Measurements from ENCODE around the gene LEUTX.
"Not testable (repeated sequence)": the region's sequence is repeated elsewhere in the genome, so short reads cannot be mapped to it uniquely, and the experiment has no call there.

LEUTX gene

DNA sequence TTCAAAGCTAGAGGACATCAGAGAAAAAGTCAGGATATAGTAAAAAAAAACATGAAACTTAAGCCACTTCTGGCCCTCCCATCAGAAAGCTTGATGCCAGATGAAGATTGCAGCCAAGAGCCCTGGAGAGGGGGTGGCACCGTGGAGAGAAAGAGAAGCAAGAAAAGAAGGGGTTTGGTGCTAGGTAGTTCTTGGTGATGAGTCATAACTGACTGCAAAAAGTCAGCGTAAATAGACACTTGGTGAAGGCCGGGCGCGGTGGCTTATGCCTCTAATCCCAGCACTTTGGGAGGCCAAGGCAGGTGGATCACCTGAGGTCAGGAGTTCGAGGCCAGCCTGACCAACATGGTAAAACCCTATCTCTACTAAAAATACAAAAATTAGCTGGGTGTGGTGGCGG lies 30.0 kb downstream of the LEUTX start:
- not testable (repeated sequence) for ATAC-seq, H3K36me3 Mint-ChIP-seq, H3K4me1 Mint-ChIP-seq, H3K27ac Mint-ChIP-seq, H3K4me3 Mint-ChIP-seq, H3K9me3 Mint-ChIP-seq
- H3K27me3 Mint-ChIP-seq: peaks cover 22% of the 10 kb centered on the region

DNA sequence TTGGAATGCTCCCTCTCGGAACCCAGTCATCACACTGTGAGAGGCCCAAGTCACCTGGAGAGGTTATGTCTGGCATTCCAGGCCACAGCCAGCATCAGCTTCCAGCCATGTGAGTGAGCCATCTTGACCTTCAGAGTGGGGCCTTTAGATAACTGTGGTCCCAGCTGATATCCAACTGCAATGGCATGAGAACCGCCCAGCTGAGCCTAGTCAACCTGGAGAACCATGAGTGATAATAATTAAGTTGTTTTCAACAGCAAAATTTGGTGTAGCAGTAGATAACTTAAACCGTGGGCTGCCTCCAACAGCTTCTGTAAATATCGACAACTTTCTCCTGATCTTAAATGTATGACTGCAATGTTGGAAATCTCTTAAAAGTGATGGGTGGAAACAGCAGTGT lies 30.7 kb downstream of the LEUTX start:
- ATAC-seq: no peak
- Mint-ChIP-seq H3K9me3 (peaks cover 2% of the 10 kb centered on the region), H3K27me3 (peaks cover 15% of the 10 kb centered on the region), H3K4me1 (no peaks in the 10 kb centered on the region), H3K27ac (no peak overlapping the region), H3K36me3 (peaks cover 6% of the 10 kb centered on the region), H3K4me3 (no peak overlapping the region)

DNA sequence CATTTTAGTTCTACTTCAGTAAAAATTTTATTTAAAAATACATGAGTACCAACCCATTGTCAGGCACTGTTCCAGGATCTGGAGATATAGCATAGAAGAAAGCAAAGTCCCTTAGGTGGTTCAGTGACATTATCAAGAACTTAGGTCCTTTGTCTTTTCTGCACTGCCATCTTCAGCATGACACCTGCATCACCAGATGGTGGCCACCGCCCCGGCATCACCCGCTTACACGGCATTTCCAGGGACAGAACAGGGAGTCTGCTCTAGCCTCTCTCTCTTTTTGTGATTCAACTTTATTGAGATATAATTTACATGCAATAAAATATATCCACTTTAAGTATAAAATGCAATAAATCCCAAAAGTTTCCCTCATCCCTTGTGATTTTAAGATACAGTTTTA lies 31.8 kb downstream of the LEUTX start:
- no peaks in the 10 kb centered on the region for H3K4me1 Mint-ChIP-seq
- H3K27me3 Mint-ChIP-seq: peaks cover 9% of the 10 kb centered on the region
- no peak overlapping the region for H3K27ac Mint-ChIP-seq
- peaks cover 6% of the 10 kb centered on the region for H3K36me3 Mint-ChIP-seq
- H3K9me3 Mint-ChIP-seq: peaks cover 2% of the 10 kb centered on the region
- H3K4me3 Mint-ChIP-seq: no peak overlapping the region
- no peak for ATAC-seq

DNA sequence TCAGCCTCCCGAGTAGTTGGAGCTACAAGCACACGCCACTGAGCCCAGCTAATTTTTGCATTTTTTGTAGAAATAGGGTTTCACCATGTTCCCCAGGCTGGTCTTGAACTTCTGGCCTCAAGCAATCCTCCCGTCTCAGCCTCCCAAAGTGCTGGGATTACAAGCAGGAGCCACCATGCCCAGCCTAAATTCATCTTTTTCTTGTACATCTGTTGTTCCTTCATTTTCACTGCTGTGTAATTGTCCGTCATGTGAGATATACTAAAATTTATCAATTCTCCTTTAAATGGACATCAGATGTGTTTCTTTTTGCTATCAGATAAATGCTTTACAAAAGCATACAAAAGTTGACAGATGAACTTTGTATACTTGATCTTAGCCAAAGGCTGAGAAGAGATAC lies 32.4 kb downstream of the LEUTX start:
- Mint-ChIP-seq H3K4me1 (peaks cover 5% of the 10 kb centered on the region), H3K9me3 (peaks cover 2% of the 10 kb centered on the region), H3K27ac (no peak overlapping the region), H3K4me3 (no peak overlapping the region), H3K27me3 (peaks cover 2% of the 10 kb centered on the region), H3K36me3 (peaks cover 11% of the 10 kb centered on the region)
- no peak for ATAC-seq

DNA sequence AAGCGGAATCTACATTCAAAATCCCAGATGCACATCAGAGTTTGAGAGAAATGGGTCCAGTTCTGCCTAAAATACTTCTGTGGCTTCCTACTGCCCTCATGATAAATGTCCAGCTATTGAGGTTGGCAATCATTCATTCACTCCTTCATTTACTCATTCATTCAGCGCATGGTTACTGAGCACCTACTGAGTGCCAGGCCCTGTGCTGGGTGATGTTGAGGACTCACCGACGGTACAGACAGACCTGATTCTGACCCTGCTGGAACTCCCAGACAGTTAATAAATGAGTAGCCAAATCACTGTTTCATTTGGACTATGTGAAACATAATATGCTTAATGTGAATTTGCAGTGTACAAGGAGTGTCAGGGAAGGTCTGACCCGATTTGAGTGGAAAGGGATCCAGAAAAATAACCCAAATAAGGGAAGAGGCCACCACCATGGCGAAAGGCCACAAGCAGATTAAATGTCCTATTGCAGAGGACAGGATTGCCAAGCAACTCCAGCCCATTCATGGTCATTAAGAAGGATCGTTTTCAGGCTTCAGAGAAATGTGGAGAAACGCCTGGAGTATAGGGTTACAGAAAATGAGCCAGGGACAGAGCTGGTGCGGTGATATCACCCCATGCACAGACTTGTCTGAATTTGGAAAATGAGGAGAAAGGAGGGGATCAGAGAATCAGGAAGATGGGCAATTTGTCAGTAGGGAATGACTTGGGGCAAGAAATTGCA lies 34.8 kb downstream of the LEUTX start:
- peaks cover 18% of the 10 kb centered on the region for H3K4me1 Mint-ChIP-seq
- no peaks in the 10 kb centered on the region for H3K9me3 Mint-ChIP-seq
- no peak overlapping the region for H3K27ac Mint-ChIP-seq
- H3K27me3 Mint-ChIP-seq: no peaks in the 10 kb centered on the region
- H3K4me3 Mint-ChIP-seq: no peak overlapping the region
- no peak for ATAC-seq
- H3K36me3 Mint-ChIP-seq: peaks cover 25% of the 10 kb centered on the region

DNA sequence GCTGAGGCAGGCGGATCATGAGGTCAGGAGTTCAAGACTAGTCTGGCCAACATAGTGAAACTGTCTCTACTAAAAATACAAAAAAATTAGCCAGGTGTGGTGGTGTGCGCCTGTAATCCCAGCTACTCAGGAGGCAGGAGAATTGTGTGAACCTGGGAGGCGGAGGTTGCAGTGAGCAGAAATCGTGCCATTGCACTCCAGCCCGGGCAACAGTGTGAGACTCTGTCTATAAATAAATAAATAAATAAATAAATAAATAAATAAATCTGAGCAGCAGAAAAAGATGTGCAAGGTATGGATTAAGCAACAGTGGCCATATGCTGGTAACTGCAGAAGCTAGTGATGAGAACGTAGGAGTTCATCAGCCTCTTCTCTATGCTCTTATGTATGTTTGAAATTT lies 35.5 kb downstream of the LEUTX start:
- H3K36me3 Mint-ChIP-seq: peaks cover 25% of the 10 kb centered on the region
- H3K27ac Mint-ChIP-seq, H3K4me3 Mint-ChIP-seq, H3K9me3 Mint-ChIP-seq, H3K27me3 Mint-ChIP-seq, ATAC-seq: not testable (repeated sequence)
- peaks cover 25% of the 10 kb centered on the region for H3K4me1 Mint-ChIP-seq

DNA sequence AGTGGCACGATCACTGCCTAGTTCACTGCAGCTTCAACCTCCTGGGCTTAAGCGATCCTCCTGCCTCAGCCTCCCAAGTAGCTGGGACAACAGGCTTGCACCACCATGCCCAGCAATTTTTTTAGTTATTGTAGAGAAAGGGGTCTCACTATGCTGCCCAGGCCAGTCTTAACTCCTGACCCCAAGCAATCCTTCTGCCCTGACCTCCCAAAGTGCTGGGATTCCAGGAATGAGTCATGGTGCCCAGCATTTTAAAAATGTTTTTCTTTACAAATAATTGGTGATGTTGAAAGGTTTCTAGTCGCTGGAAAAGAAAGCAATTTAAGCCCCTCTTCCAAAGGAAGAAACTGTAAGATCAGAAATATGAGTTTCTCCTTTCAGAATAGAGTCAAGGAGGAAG lies 35.9 kb downstream of the LEUTX start:
- Mint-ChIP-seq H3K36me3 (peaks cover 25% of the 10 kb centered on the region), H3K9me3 (no peaks in the 10 kb centered on the region), H3K27ac (no peak overlapping the region), H3K4me1 (peaks cover 30% of the 10 kb centered on the region), H3K27me3 (no peaks in the 10 kb centered on the region), H3K4me3 (no peak overlapping the region)
- ATAC-seq: no peak

DNA sequence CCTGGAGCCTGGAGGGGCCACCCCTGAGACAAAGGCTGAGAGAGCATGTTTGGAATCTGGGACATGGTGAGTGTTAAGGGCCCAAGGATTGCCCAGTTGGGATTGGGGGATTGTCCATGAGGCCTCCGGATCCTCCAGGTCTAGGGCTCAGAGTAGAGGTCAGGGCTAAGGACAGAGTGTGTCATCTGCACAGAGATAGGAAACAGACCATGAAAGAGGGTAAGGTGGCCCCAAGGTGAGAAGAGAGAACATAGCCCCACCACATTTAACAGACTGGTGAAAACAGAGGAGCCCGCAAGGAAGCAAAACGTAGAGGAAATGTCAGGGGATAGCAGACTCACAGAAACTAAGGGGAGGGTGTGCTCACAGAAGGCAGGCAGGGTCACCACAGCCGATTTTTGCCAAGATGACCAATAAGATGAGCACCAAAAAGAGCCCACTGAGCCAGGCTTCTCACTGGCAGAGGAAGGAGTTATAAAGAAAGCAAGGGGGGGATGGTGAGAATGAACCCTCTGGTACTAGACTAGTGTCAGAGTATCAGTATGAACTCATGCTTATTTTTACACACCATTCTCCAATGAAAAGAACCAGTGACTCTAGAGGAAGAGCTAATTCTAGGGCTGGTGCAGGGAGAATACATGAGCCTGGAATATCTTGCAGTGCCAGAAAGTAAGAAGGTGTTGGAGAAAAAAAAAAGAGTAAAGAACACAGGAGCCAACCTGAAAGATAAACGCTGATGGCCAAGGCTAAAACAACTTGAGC lies 37.8 kb downstream of the LEUTX start:
- peaks cover 31% of the 10 kb centered on the region for H3K36me3 Mint-ChIP-seq
- ATAC-seq: no peak
- H3K27ac Mint-ChIP-seq: peak overlapping the region; percentile 55
- no peaks in the 10 kb centered on the region for H3K27me3 Mint-ChIP-seq
- H3K9me3 Mint-ChIP-seq: no peaks in the 10 kb centered on the region
- H3K4me3 Mint-ChIP-seq: no peak overlapping the region
- peaks cover 37% of the 10 kb centered on the region for H3K4me1 Mint-ChIP-seq

DNA sequence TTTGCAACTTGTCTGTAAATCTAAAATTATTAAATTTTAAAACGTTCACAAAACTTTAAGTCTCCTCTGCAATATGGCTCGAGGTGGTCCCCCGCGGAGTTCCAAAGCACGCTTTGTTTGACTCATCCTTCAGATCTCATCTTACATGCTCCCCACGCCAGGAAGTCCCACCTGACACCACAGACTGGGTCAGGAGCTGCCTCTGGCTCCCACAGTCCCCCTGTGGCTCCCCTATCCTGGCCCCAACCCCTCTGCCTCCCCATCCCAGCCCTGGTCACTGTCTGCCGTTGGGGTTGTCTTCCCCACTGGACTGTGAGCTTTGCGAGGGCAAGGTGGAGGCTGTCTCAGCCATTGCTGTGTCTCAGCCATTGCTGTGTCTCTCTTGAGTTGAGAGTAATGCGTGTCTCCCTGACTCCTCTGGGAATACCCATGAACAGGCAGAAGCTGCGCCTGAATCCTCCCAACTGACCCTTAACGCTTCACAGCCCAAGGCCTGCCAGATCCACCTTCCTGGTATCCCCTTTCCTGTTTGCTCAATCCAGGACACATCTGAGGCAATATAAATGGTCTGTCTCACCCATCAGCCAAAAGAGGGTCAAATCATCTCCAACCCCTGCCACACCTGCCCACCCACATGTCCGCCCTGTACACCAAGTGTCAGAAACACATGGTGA lies 39.4 kb downstream of the LEUTX start:
- H3K36me3 Mint-ChIP-seq: peaks cover 31% of the 10 kb centered on the region
- H3K27me3 Mint-ChIP-seq: no peaks in the 10 kb centered on the region
- H3K4me1 Mint-ChIP-seq: peaks cover 37% of the 10 kb centered on the region
- no peak overlapping the region for H3K4me3 Mint-ChIP-seq
- ATAC-seq: peak; percentile 29
- peak overlapping the region; percentile 84 for H3K27ac Mint-ChIP-seq
- no peaks in the 10 kb centered on the region for H3K9me3 Mint-ChIP-seq

DNA sequence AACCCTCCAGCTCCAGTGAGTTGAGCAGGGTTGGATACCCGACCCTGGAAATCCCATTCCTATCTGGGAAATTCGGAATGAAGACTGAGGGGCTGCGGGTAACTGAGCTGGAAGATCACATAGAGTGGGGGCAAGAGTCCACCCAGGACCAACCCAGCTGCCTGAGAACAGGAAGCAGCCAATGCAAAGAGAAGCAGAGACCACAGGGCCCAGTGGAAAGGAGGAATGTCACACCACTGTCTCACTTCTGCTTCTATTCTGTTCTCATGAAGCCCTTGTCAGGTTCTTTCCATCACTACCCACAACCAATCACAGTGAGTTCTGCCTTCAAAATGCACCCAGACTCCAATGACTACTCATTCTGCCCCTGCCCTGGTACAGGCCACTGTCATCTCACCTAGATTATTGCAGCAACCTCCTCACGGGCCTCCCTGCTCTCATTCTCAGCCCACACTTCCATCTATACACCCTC lies 40.0 kb downstream of the LEUTX start:
- peaks cover 37% of the 10 kb centered on the region for H3K4me1 Mint-ChIP-seq
- H3K9me3 Mint-ChIP-seq: no peaks in the 10 kb centered on the region
- ATAC-seq: peak; percentile 98
- peak overlapping the region; percentile 84 for H3K27ac Mint-ChIP-seq
- H3K36me3 Mint-ChIP-seq: peaks cover 26% of the 10 kb centered on the region
- H3K4me3 Mint-ChIP-seq: no peak overlapping the region
- H3K27me3 Mint-ChIP-seq: no peaks in the 10 kb centered on the region

DNA sequence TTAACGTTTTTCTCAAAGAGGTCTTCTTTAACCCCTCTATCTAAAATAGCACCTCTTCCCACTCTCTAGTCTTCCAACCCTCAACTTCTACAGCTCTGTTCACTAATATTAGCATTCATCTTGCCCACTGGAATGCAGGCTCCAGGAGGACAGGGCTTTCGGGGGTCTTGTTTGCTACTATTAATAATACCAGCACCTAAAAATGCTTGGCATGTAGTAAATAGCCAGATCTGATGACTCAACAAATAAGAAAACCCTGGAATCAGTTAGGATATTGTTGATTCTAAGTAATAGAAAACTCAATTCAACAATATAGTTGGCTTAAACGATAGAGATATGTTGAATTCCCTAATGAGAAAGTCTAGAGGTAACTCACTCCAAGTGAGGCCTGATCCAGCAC lies 41.1 kb downstream of the LEUTX start:
- Mint-ChIP-seq H3K36me3 (peaks cover 25% of the 10 kb centered on the region), H3K27ac (peak overlapping the region; percentile 84), H3K4me3 (no peak overlapping the region), H3K4me1 (peaks cover 37% of the 10 kb centered on the region), H3K9me3 (no peaks in the 10 kb centered on the region), H3K27me3 (no peaks in the 10 kb centered on the region)
- ATAC-seq: no peak

DNA sequence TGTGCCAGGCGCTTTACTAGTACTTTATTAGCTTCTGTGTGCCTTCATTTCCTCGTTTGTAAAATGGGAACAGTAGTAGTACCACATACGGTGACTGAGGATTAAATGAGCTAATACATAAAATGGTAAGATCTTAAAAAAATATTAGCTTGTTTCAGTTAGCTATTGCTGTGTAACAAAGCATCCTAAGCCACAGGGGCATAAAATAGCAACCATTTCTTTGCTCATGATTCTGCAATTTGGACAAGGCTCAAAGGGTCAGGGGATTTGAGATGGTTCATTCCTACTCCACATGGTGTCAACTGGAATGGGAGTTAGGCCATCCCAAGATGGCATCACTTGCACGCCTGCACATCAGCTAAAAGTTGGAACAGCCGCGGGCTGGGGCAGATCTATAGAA lies 42.0 kb downstream of the LEUTX start:
- Mint-ChIP-seq H3K27me3 (no peaks in the 10 kb centered on the region), H3K36me3 (peaks cover 24% of the 10 kb centered on the region), H3K4me1 (peaks cover 36% of the 10 kb centered on the region), H3K27ac (no peak overlapping the region), H3K9me3 (no peaks in the 10 kb centered on the region), H3K4me3 (no peak overlapping the region)
- ATAC-seq: no peak

DNA sequence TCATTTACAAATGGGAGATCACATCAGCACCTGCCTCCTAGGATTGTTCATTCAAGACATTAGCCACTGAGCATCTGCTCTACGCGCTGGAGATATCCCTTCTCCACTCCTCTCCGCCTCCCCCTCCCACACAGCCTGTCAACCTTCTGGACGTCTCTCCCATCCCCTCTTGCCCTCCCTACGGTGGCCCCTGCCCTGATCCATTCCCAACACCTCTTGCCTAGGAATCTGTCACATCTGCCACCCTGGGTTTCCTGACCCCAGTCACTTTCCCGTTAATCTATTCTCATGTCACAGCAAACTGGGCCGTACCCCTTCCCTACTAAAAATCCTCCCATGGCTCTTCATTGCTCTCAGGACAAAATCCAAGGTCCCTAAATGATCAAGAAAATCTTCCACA lies 45.0 kb downstream of the LEUTX start:
- H3K27ac Mint-ChIP-seq: no peak overlapping the region
- H3K9me3 Mint-ChIP-seq: no peaks in the 10 kb centered on the region
- H3K27me3 Mint-ChIP-seq: no peaks in the 10 kb centered on the region
- no peak overlapping the region for H3K4me3 Mint-ChIP-seq
- ATAC-seq: no peak
- peaks cover 23% of the 10 kb centered on the region for H3K4me1 Mint-ChIP-seq
- H3K36me3 Mint-ChIP-seq: peaks cover 35% of the 10 kb centered on the region

DNA sequence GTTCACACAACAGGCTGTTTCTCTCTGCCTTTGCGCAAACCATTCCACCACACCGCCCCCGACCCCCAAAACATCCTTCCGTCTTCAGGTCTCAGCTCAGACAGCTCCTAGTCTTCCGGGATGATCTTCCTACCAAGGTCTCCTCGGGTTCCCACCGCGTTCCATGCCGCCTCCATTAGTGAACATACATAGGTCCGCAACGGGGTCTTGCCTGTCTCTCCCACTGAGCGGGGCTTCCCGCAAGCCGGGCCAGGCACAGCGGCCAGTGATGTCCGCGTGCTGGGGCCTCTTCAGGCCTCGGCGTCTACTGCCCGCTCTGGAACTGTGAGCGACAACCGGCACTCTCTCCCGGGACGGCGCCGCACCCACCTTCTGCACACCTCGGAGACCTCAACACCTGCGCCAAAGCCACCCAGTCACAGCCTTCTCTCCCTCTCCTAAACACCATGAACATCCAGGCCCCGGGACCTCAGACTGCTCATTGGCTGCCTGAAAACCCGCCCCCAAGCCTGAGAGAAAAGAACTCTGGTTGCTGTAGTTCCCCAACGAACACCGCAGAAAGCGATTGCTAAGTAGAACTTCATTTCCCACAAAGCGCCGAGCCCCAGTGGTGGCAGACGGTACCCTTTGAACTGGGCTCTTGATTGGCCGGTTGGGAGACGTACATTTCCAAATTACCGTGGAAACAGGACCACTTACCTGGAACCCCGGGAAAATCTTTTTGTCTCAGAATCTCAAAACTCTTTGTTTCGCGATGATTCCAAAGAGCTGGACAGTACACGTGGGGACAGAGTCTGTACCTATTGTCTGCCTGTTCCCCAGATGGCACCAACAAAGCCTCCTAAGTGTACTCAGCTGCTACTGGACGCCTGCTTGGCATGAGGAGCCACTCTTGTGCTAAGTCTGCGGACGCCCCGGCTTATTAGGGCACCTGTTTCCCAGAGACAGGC lies 45.8 kb downstream of the LEUTX start:
- peaks cover 22% of the 10 kb centered on the region for H3K4me1 Mint-ChIP-seq
- no peak overlapping the region for H3K4me3 Mint-ChIP-seq
- ATAC-seq: peak; percentile 98
- H3K27me3 Mint-ChIP-seq: no peaks in the 10 kb centered on the region
- peaks cover 41% of the 10 kb centered on the region for H3K36me3 Mint-ChIP-seq
- H3K9me3 Mint-ChIP-seq: no peaks in the 10 kb centered on the region
- no peak overlapping the region for H3K27ac Mint-ChIP-seq

DNA sequence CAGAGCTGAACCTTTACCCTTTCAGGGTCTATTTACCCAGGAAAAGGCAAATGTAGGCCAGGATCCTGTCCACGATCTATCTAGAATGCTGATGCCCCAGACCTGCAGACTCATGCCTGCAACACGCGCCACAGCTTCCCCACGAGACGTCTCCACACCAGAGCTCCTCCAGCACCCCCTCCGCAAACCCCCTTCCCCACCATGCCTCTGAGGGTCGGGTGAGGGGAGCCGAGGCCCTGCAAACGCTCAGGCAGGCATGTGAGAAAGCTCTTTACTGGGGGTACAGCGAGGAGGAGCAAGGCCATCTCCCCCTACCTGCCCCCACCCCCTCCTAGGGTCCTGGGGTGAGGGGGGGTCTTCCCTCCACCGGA lies 46.4 kb downstream of the LEUTX start:
- Mint-ChIP-seq H3K27ac (no peak overlapping the region), H3K4me3 (no peak overlapping the region), H3K9me3 (no peaks in the 10 kb centered on the region), H3K4me1 (peaks cover 17% of the 10 kb centered on the region), H3K27me3 (no peaks in the 10 kb centered on the region), H3K36me3 (peaks cover 40% of the 10 kb centered on the region)
- ATAC-seq: no peak
